SHP77 treated with DMSO at 0.1 percent for 48 hours (cell line): ENCODE measurements around the gene RHAG.
"Not testable (repeated sequence)": the region's sequence is repeated elsewhere in the genome, so short reads cannot be mapped to it uniquely, and the experiment has no call there.

Source experiments
- DNase-seq: peaks from one replicate; lab custom pipeline; 2025; lab: John Stamatoyannopoulos, UW

RHAG gene

DNA sequence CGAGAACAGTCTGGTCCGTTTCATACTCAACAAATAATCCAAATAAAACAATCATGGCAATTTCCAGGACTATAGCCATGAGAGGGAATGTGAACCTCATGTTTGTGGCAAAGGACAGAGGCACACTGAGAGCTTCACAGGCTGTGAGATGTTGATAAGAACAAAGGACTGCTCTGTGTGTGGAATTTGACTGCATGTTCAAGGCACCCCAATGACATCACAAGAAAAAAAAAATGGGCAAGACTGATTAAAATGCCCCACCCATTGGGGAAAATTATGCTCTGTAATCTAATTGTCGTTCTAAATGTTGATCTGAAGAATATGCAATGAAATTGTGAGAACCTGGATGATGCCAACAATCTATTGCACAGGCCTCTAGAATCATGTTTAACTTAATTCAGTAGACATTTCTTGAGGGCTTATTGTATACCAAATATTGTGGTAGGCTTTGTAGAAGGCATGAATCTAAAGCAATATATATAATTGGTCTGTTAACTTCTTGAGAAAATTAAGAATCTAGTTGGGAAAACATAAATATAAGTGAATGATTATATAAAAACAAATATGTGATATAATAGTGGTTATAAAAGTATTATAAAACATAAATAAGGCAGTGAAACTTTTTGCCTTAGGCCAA is at the start of gene RHAG:
TSS of gene RHAG (minus strand) at position 127 of the 637 bp plus-strand sequence. CDS start at position 100, 27 bp downstream.
- no peak for DNase-seq

GRCh38 chr6:49676671-49677281 is 40.1 kb upstream of the RHAG start:
- no peak for DNase-seq

DNA sequence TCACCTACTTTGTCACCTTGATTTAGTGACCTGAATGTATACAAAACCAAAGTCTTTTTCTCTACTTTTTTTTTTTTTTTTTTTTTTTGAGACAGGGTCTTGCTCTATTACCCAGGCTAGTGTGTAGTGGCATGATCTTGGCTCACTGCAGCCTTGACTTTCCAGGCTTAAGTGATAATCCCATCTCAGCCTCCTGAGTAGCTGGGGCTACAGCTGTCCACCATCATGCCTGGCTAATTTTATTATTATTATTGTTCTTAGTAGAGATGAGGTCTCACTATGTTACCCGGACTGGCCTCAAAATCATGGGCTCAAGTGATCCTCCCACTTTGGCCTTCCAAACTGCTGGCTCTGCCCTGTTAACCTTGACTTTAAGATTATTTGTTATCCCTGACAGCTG is 39.2 kb upstream of the RHAG start:
- no peak for DNase-seq

DNA sequence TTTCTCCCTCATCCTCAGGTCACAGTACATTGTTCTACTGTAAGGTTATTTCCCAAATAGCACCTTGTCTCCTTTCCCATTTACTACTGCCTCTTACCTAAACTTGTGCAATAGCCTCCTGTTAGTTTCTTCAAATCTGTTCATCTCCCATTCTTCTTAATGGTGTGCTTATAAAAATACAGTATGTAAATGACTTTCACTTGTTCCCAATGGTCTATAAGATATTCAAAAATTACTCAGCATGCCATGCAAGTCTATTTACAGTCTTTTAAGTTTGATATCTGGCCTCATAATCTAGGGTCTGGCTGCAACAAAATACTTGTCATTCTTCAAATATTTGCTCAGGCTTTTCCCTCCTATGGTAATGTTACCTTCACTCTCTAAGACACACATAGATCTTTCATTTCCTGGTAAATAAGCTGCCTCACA is 31.5 kb upstream of the RHAG start:
- no peak for DNase-seq

DNA sequence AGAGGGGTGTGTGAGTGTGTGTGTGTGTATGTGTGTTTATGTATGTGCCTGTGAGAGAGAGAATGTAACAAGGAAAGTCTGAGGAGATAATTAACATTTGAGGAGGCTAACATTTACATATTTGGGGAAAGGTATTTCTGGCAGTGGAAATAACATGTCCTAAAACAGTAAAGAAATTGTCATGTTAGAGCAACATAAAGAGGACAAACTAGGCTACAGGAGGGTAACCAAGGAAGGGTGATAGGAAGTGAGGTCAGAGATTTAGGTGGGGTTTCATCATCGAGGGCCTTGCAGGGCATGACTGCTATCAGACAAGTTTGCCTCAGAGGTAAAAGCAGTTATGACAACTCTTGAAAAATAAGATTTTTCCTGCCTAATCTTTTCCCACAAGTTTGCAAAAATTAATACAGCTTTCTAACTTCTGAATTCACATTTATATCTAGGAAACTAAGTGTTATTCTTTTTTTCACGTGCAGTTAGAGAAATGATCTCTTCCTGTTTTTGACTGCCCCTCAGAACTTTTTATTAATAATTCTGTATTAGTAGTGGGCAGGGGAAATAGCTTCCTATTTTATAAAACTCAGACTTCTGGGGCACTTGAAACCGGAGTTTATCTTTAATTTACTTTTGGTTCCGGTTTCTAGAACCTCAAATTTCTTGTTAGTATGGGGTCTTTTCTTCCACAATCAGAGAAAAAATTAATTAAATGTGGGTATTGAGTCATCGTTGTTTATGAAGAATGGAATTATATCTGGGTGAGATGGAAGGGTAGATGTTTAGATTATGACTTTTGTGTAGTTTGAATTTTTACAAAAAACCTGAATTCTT is 30.5 kb upstream of the RHAG start:
- no peak for DNase-seq

- DNase-seq, result no peak
These were observed 29.8 kb upstream of the RHAG start for GRCh38 chr6:49666480-49666879.

DNA sequence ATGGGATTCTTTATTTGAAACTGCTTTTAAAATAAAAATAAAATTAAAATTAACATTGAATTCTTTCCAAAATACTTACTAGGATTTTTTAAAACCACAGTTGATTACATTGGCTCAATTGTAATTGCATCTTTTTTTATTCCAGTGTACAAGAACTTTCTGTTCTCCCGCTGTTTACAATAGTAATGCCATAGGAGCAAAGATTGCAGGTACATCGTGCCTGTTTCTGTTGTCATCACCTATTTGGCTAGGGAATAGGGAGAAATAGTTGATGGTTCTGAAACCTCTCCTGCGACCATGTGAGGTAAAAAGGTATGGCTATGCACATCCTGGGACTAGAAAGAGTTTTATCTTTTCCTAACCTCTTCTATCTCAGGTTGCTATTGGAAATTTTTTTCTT is 28.2 kb upstream of the RHAG start:
- DNase-seq, result no peak

DNA sequence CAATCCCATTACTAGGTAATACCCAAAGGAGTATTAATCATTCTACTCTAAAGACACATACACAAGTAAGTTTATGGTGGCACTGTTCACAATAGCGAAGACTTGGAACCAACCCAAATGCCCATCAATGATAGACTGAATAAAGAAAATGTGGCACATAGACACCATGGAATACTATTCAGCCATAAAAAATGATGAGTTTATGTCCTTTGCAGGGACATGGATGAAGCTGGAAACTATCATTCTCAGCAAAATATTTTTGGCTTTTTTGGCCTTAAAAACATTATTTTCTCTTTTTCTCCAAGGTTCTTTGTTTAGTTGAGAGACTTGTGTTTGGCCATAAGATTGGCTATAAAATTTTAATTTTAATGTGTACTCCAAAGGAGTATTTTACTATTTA is 27.4 kb upstream of the RHAG start:
- not testable (repeated sequence) for DNase-seq

DNA sequence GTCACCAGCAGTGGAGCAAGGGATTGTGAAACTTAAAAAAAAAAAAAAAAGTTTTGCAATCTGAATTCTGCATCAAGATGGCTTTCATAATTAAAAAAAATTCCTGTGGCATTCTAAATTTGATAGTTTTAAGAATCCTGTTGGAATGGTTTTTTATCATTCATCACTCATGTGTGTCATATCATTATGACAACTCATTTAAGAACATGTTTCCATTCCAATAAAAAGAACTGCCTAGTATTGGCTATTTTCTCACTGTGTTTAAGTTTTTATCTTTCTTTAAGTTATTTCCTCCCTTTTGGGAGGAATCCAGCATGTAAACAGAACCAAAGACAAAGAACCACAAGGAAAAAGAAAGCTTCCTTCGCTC is 26.2 kb upstream of the RHAG start:
- no peak for DNase-seq

DNA sequence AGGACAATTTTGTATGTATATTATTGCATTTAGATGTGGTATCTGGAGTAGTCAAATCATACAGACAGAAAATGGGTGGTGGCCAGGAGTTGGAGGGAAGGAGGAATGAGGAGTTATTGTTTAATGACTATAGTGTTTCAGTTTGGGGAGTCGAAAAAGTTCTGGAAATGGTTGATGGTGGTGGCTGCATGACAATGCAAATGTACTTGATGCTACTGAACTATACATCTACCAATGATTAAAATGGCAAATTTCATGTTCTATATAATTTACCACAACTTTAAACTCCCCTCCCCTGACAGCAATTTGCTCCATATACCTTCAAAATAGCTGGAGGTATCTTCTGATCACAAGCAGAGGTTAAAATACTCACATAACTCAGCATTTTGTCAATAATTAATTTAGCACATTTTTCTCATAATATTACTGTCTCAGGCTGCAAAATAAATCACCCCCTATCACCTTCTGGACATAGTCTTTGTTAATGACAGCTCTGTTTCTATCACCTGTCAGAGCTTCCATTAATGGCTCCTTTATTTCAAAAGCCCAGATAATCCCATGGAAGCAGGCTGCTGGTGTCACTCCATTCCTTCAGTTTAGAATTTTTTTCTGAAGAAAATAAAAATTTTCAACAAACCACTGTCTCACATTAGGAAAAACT is 25.7 kb upstream of the RHAG start:
- no peak for DNase-seq

DNA sequence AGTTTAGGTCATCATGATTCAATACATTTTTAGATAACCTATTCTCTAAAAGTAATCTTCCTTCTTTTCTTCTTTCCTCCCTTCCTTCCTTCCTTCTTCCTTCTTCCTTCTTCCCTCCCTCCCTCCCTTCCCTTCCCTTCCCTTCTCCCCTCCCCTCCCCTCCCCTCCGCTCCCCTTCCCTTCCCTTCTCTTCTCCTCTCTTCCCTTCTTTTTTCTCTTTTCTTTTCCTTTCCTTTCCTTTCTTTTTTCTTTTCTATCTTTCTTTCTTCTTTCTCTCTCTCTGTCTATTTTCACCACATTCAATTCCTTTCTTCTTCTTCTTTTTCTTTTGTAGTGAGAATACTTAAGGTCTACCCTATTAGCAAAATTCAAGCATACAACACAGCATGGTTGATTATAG is 17.3 kb upstream of the RHAG start:
- DNase-seq, result no peak

- no peak for DNase-seq
These were observed 16.8 kb upstream of the RHAG start for GRCh38 chr6:49653438-49653837.

DNA sequence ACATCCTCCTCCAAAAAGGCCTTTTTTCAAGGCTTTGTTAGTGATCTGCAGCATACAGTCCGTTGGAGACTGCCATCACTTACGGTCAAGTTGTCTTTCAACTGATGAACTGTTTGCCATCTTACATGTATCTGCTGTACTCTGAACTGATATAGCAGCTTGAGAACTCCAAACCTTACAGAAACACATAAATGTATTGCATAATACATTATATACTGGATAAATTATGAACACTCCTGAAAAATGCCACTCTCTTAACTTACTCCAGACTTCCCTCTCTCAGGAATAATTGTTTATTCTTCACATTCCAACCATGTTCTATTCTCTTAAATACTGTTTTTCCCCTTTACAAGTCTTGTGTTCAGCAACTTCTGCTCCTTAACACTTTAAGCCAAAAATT is 14.6 kb upstream of the RHAG start:
- DNase-seq, result no peak

DNA sequence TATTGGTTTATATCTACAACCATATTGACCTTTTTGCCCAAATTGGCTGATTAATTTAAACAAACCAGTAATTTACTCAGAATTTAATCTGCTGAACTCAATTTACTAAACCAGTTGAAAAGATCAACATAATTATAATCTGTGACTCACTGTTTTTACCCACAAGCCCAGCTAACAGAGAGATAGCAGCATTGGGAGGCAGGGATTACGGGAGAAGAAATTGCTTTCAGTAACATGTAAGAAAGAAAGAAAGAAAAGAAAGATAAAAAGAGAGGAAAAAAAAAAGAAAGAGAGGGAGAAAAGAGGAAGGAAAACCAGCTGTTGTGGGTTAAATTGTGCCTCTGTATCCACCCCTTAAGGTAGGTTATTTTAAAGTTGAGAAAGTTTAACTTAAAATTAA is 13.3 kb upstream of the RHAG start:
- no peak for DNase-seq

- DNase-seq, result no peak
These were observed 11.4 kb upstream of the RHAG start for GRCh38 chr6:49648036-49648435.

DNA sequence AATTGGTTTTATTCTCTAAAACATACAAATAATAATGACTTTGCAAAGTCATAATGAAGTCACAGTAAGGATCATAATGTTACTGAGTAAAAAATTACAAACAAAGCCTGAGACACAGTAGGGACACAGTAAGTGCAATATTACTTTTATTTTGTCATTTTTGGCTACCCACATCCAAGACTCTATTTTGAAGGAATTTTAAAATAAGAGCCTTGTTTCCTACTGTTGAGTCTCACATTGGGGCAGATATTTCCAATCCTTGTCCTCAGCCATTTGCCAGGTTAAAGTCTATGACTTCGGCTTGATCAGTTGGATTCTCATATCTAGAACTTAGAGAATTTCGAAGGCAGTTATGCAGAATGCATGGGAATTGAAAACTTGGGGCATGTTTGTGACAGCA is 10.8 kb upstream of the RHAG start:
- no peak for DNase-seq

DNA sequence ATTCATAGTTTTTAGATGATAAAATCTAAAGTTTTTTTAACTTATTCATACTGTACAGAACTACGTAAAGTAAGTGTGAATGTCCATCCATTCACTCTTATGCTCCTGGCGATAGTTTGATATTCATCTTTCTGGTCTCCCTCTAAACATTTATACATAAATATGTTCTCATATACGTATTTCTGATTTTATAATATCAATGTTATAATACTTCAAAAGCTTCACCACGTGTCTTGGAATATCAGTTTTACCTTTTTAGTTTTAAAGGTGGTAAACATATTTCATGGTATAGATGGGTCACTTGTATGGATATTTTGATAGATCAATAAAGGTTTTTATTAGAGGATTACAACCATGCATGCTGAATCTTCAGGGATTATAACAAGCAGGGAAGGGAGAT is 10.3 kb upstream of the RHAG start:
- no peak for DNase-seq

DNA sequence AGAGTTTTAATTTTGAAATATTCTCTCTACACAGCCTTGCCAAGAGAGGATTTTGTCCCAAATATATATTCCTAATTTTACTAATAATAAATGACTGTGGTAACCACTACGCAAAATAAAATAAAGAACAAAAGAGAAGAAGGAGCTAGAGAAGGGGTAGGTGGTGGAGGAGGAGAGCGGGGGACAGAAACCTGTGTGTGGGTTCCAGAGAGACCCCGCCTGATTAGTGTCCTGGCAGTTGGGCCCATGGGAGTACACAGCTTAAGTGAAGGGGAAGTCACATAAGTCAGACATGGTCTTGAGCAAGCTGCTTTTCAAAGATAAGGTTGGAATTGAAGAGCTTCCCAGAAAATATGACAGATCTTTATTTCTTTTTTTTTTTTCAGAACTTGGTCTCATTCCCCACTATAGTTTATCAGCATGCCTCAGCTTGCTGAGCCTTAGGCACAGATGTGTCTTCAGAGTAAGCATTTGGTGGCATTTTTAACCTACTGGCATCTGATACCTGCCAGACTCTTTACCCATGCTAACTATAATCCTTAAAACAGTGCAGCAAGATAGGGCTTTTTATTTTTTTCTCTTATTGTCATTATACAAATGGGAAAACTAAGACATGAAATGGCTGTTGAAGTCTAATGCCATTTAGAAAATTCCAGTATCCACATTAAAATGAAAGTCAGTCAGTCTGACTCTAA is 9.6 kb upstream of the RHAG start:
- DNase-seq, result no peak

- no peak for DNase-seq
These were observed 8.5 kb upstream of the RHAG start for GRCh38 chr6:49645139-49645538.

DNA sequence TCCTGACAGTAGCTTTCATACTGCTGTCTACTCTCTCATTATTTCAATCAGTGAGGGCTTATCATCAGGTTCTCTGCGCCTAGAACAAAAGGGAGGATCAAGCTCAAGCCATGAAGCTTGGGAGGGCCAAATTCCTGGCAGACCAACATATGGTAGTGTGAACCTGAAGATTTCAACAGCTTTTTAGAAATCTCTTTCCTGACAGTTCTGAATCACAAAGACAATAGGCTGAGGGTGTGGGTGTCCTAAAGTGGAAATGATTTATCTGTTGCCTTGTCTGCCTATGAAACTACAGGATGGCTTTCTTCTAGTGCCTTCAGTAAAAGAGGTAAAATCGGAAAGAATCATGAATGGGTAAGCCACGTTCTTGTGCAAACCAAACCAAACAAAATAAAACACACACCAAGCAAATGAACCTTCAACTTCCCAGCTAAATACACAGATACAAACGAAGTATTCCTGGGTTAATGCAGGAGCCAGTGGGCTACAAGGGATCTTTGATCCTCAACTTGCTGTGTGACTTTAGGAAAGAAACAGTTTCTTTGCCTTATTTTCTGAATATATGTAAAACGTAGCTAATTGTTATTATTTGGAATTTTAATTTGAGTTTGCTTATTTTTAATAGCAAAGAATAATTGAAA is 2.7 kb upstream of the RHAG start:
- DNase-seq, result no peak

- DNase-seq, result no peak
These were observed 702 bp upstream of the RHAG start for GRCh38 chr6:49637350-49637731.
